DMS53 treated with DMSO at 0.1 percent for 48 hours (cell line): ENCODE results near the gene CRABP1.
"Not testable (repeated sequence)": the region's sequence is repeated elsewhere in the genome, so short reads cannot be mapped to it uniquely, and the experiment has no call there.

ENCODE experiments used
- DNase-seq: peaks from one replicate; lab custom pipeline; 2025; ENCODE audit not compliant: unreplicated experiment; lab: John Stamatoyannopoulos, UW

Gene CRABP1

DNA sequence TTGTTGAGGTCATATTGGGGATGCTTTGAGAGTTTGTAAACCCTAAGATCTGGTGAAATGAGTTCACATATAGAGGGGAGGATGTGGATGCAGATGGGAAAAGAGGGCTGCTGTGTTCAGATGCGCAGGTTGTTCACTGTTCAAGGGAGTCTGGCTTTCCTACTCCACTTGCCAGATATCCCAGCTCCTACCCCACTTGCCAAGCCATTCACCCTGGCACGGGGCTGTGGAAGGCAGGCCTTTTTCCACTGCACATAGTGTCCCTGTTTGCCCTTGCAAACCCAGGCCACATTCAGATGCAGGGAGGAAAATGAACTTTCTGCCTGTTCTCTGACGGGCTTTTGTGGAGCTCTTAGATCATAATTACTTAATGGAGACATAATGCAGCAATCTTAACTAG, 29.0 kb downstream of the CRABP1 start:
- DNase-seq = no peak

- no peak for DNase-seq
These were observed 29.9 kb downstream of the CRABP1 start for GRCh38 chr15:78370013-78370412.

GRCh38 chr15:78372880-78373279, 32.7 kb downstream of the CRABP1 start:
- no peak for DNase-seq

GRCh38 chr15:78374436-78375393, 34.6 kb downstream of the CRABP1 start:
- peak; percentile 76 for DNase-seq

DNA sequence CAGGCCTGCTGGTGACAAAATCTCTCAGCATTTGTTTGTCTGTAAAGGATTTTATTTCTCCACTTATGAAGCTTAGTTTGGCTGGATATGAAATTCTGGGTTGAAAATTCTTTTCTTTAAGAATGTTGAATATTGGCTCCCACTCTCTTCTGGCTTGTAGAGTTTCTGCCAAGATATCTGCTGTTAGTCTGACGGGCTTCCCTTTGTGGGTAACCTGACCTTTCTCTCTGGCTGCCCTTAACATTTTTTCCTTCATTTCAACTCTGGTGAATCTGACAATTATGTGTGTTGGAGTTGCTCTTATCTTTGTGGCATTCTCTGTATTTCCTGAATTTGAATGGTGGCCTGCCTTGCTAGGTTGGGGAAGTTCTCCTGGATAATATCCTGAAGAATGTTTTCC, 40.0 kb downstream of the CRABP1 start:
- DNase-seq = not testable (repeated sequence)

DNA sequence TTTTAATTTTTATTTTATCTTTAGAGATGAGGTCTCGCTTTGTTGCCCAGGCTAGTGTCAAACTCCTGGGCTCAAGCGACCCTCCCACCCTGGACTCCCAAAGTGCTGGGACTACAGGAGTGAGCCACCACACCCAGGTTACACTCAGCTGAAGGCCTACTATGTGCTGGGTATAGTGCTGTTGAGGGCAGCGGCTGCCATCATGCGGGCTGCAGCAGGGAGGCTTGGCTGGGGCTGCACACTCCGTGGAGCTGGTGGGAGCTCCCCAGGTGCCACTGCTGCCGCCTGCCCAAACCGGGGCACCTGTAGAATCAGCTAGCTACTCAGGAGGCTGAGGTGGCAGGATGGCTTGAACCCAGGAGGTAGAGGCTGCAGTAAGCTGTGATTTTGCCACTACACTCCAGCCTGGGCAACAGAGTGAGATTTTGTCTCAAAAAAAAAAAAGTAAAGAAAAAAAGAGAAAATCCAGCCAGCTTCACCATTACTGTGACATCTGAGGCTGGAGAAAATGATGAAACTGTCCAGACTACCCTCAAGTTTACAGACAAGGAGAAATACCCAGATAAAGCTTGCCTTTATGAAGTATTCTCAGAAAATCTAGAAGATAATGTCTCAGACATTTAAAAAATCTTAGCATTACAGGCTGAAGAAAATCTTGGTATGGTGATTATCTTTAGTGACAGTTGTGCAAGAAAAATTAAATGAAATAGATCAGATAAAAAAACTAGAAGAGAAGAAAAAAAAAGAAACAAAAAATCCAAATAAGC, 42.1 kb downstream of the CRABP1 start:
- DNase-seq = no peak

- no peak for DNase-seq
These were observed 44.5 kb downstream of the CRABP1 start for GRCh38 chr15:78384651-78385050.

DNA sequence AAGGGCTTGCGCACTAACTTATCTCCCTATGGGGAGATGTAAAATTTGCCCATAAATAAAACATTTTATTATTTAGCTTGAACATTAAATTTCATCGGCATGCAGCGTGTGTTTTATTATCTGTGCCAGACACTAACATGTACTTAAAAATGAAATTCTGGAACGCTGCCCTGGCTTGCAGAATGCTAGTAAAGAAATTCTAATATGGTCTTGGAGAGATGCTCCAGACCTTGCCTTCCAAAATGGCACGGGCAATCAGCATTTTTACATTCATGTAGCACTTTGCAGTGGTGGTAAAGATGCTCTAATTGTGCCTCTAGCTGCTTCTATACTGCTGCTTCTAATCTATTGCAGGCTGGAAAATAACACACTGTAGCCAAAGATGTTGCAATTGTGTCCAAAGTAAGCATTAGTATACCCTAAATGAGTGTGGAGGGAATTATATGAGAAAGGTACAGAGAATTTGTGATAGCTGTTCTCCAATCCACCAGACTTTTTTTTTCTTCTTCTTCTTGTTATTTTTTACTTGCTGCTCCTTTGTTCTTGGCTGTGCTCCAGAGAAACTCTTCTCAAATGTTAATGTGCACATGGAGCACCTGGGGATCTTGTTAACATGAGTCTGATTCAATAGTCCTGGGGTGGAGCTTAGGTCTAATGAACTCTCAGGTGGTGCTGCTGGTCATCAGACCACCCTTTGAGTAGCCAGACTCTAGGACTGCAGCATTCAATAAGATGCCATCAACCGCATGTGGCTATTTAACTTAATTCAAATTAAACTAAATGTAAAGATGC, 47.3 kb downstream of the CRABP1 start:
- no peak for DNase-seq

DNA sequence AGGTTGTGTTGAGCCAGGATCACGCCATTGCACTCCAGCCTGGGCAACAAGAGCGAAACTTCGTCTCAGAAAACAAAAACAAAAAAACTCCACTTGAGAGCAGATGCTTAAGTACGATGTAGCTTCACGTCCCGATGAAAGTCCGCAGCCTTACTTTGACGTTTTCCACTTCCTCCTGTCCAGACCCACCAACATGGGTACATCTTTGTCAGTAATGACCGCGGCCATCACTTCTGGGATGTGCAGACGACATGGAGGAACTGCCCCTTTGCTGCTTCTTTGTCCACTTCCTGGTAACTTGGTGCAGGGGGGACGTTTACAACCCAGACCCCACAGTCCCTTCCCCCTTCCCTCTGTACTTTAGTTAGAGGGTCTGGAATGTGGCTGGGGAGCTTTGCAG, 48.7 kb downstream of the CRABP1 start:
- DNase-seq = no peak

- no peak for DNase-seq
These were observed 49.2 kb downstream of the CRABP1 start for GRCh38 chr15:78389322-78389721.

DNA sequence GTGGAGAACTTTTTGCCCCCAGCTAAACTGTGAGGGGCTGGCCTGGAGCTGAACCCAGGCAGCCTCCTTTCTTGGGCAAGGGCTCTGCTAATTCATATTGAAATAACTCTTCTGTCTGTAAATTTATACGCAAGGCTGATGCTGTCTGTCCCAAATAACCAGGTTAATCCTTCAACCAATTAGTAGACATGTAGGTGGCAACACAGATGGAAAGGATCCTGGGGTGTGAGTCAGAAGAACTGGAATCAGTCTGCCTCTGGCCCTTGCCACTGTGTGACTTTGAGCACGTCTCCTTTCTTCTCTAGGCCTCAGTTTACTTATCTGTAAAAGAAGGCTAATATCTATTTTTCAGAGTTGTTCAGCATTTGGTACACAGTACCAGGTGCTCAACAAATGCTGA, 49.6 kb downstream of the CRABP1 start:
- no peak for DNase-seq

DNA sequence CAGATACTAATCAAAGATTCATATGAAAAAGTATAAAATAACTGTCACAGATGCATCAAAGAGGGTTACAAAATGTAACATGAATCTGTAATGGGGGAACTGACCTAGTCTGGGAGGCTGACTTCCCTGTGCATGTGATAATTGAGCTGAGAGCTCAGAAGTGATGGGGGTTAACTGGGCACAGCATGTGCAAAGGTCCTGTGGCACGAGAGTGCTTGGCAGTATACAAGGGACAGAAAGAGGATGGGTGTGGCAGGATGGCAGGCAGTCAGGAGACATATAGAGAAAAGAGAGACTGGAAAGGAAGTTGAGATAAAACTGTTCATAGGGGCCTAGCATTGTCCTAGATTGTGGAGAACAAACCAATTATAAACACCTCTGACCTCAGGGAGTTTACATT, 50.1 kb downstream of the CRABP1 start:
- DNase-seq = no peak

DNA sequence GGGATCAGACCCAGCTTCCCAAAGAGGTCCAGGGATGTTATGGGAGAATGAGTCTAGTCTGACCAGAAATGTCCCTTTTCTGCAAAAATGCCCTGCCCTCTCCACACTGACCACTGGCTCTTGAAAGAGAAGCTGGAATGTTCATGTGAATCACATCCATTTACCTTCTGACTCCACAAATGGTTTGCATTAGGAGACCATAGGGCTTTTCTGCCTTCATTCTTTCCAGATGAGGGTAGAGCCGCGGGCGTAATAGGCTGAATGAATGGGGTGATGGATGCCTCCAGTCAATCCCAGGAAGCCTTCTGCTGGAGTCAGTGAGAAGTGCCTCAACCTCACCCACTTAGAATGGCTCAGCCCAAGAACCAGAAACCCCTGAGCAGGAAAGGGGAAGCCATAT, 50.7 kb downstream of the CRABP1 start:
- no peak for DNase-seq

DNA sequence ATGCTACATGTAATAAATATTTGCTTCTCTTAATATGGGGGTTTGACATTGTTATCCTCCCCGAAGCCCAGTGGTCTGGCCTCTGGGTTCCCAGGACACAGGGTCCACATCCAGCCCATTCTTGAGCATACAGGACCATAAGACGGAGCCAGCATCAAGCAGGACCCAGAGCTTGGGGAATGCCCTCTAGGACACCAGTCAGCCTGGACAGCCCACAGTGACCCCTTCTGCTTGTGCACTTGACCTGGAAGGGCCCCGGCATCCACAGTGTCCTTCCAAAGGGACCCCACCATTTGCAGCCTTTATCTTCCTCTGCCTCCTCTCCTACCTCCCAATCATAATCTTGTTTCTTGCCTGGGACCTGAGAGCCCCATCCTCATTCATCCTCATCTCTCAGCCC, 51.6 kb downstream of the CRABP1 start:
- no peak for DNase-seq

DNA sequence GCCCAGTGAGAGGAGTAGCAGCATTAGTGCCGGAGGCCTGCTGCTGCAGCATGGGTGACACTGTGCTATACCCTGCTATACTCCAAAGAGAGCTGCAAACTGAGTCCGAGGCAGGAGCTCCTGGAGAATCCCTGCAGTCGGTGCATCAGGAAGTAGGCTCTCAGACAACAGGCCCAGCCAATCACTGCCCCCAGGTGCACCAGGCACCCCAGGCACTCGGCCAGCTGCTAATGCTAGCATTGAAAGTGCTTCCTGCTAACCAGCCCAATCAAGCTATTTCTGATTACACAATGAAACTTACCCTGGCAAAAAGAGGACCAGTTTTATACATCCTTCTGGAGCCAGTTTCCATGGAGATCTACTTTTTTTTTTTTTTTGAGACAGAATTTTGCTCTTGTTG, 52.3 kb downstream of the CRABP1 start:
- peak; percentile 82 for DNase-seq

GRCh38 chr15:78393137-78393536, 53.0 kb downstream of the CRABP1 start:
- DNase-seq = no peak

- no peak for DNase-seq
These were observed 53.9 kb downstream of the CRABP1 start for GRCh38 chr15:78394026-78394425.

DNA sequence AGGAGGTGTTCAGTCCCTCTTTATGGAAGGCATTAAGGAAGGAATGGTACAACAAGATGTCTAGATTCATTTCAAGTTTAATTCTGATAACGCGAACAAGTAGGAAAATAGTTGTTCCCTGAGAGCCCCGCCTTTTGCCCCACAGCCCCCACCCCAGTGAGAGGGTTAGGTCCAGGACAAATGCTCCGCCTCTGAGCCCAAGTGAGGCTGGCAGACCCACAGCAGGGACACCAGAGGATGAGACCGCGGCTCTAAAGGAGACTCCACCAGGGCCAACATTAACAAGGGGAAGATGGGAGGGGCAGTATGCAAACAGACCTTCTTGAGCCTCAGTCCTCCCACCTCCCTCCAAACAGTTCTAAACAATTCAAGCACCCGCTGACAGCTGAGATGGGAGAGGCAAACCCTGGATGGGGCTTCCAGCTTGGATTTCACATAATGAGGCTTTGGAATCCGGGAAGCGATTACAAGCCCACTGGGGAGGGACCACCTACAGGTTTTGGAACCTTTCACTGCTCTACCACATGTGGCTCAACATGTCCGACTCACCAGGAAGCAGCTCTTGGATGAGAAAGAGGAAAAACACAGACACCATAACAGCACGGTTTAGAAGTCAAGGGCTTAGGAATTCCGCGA, 54.9 kb downstream of the CRABP1 start:
- DNase-seq = no peak

DNA sequence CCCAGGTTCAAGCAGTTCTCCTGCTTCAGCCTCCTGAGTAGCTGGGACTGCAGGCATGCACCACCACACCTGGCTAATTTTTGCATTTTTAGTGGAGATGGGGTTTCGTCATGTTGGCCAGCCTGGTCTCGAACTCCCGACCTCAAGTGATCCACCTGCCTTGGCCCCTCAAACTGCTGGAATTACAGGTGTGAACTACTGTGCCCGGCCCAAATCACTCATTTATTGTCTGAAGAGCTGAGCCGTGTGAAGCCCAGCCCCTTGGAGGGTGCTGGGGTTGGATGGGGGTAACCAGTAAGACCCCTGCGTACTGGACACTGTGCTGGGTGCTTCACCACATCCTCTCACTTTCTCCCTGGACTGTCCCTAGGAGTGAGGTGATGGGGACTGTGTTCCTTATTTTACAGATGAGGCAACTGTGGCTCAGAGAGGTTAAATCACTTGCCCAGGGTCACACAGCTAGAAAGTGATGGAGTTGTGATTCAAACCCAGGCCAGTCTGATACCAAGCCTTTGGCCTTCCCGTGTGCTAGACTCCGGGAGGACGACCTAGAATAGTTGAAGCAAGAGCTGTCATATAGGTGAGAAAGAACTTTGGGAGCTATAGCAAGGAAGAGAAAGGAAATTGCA, 56.1 kb downstream of the CRABP1 start:
- no peak for DNase-seq

- DNase-seq = no peak
These were observed 56.8 kb downstream of the CRABP1 start for GRCh38 chr15:78396976-78397375.
